Activated B cell treated with CpG ODN at 0.5 μM for 24 hours (primary cell): Measurements from ENCODE around the gene LMNA. TPM values are rescaled to one million over a fixed set of nuclear protein-coding genes. Genes with fewer than 3 reads are reported as not detected.

ENCODE experiments used
- total RNA-seq: library from RNA; stranded (reverse); gene quantifications from 2 replicates; pipeline ENCODE4 v1.2.3, GENCODE V29; 2022

The LMNA gene
- total RNA-seq, 1 donor from 2014 or later, result 47.5 TPM

Other genes with a start within 250 kb of the LMNA start
- gene RIT1, start 203.4 kb upstream of the LMNA start, total RNA-seq, result 32.7 and 38.6 TPM in 2 replicates
- gene KHDC4, start 180.3 kb upstream of the LMNA start, total RNA-seq, result 88.3 and 105 TPM in 2 replicates
- gene RXFP4, start 173.1 kb upstream of the LMNA start, total RNA-seq, result not detected in 2 replicates
- 188 and 207 TPM in 2 replicates for gene ARHGEF2, start 136.2 kb upstream of the LMNA start, total RNA-seq
- gene SSR2, start 93.8 kb upstream of the LMNA start, total RNA-seq, result 136 and 146 TPM in 2 replicates
- gene UBQLN4, start 60.9 kb upstream of the LMNA start, total RNA-seq, result 28.1 and 32.5 TPM in 2 replicates
- gene LAMTOR2, start 59.9 kb upstream of the LMNA start, total RNA-seq, result 45.9 and 48.0 TPM in 2 replicates
- gene RAB25, start 53.6 kb upstream of the LMNA start, total RNA-seq, result 0.32 and 0.38 TPM in 2 replicates
- gene MEX3A, start 32.2 kb upstream of the LMNA start, total RNA-seq, result 0.39 and 0.47 TPM in 2 replicates
- 7.0 and 7.4 TPM in 2 replicates for gene SEMA4A, start 38.9 kb downstream of the LMNA start, total RNA-seq
- 17.9 and 26.4 TPM in 2 replicates for gene SLC25A44, start 79.4 kb downstream of the LMNA start, total RNA-seq
- gene PMF1, start 98.3 kb downstream of the LMNA start, total RNA-seq, result 68.8 and 75.8 TPM in 2 replicates
- 2.7 and 3.3 TPM in 2 replicates for gene BGLAP, start 127.5 kb downstream of the LMNA start, total RNA-seq
- gene PAQR6, start 133.3 kb downstream of the LMNA start, total RNA-seq, result 1.6 and 1.8 TPM in 2 replicates
- 62.6 and 77.1 TPM in 2 replicates for gene SMG5, start 168.1 kb downstream of the LMNA start, total RNA-seq
- 5.1 and 5.4 TPM in 2 replicates for gene TMEM79, start 169.6 kb downstream of the LMNA start, total RNA-seq
- gene GLMP, start 181.0 kb downstream of the LMNA start, total RNA-seq, result 15.9 and 16.8 TPM in 2 replicates
- not detected in 2 replicates for gene VHLL, start 184.6 kb downstream of the LMNA start, total RNA-seq
- gene CCT3, start 223.6 kb downstream of the LMNA start, total RNA-seq, result 255 and 260 TPM in 2 replicates
- 0.44 TPM in 1 of 2 replicates, not detected in the other for gene TSACC, start 223.8 kb downstream of the LMNA start, total RNA-seq